HG03575 (cell line): ENCODE measurements around the gene CEP120.
"Not testable (repeated sequence)": the region's sequence is repeated elsewhere in the genome, so short reads cannot be mapped to it uniquely, and the experiment has no call there.

Experiments used
- ATAC-seq: cut with Tn5 transposase; IDR thresholded peaks from one replicate; pipeline ENCODE4 v1.9.1; 2021; ENCODE audit not compliant: unreplicated experiment, insufficient number of reproducible peaks, low FRiP score; ENCODE audit errors: extremely low read depth

Gene CEP120

GRCh38 chr5:123440456-123441181, 17.4 kb upstream of the CEP120 start:
- ATAC-seq: no peak

DNA sequence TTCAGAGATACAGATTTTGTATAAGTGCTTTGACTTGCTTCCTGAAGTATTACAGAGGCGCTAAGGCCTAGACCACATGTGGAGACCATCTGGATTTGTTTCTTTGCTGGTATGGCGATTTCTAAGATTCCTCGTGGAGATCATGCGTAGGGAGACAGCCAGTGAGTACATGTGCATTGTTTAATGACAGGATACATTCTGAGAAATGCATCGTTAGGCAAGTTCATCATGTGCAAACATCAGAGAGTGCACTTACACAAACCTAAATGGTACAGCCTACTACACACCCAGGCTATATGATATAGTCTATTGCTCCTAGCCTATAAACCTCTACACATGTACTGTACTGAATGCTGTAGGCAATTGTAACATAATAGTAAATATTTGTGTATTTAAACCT, 16.5 kb upstream of the CEP120 start:
- ATAC-seq: no peak

DNA sequence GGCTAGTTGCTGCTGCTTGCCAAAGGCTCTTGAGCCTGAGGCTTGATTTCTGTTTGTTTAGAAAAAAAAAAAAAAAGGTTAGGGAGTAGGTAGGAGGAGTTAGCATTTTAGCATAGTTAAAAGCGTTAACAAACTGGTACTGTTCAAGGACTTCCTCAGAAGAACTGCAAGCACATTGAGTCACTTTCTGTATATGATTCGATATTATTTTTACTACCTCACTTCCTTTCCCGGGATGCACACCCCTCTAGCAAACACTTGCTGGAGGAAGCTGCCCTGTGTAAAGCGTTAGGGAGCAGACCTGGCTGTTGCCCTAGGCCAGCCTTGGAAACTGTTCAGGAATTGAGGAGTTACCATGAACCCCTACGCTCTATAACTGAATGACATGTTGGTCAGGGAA, 15.7 kb upstream of the CEP120 start:
- no peak for ATAC-seq

DNA sequence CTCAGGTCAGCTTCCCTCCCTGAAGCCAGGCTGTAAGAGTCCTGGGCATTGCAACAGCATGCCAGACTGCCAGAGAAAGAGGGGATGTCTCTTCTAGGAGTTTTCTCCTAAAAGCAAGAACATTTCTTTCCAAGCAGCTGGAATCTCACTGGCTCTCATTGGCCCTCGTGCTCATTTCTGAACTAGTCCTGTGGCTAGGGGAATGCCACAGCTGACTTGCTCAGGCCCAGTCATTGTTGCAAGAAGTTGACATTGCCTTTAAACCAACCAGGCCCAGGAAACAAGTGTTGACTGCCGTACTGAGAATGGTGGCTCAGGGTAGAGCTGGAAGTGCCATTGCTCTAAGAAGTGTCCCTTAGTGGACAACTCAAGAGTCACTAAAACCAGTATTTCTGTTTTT, 15.0 kb upstream of the CEP120 start:
- ATAC-seq: no peak

GRCh38 chr5:123436201-123436600, 13.0 kb upstream of the CEP120 start:
- no peak for ATAC-seq

DNA sequence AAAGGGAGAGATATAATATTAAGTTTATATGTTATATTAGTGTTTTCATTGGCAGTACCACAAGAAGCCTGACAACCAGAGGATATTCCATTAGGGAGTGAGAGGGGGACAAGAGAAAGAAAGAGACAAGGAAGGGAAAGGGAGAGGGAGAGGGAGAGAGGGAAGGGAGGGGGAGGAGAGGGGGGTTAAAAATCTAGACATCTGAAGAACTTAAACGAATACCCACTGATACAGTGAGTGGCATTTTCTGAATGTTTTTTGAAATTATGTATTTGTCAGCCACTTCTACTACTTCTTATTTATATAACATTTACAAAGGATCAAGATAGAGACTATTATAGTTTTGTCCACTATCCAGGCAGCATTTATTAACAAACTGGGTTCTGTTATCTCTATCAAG, 11.6 kb upstream of the CEP120 start:
- no peak for ATAC-seq

GRCh38 chr5:123433596-123433995, 10.4 kb upstream of the CEP120 start:
- no peak for ATAC-seq

GRCh38 chr5:123430441-123430840, 7.2 kb upstream of the CEP120 start:
- not testable (repeated sequence) for ATAC-seq

- no peak for ATAC-seq
These were observed 6.8 kb upstream of the CEP120 start for GRCh38 chr5:123429993-123430392.

- ATAC-seq: no peak
These were observed 6.2 kb upstream of the CEP120 start for GRCh38 chr5:123429221-123429954.

GRCh38 chr5:123428521-123429220, 5.5 kb upstream of the CEP120 start:
- ATAC-seq: no peak

DNA sequence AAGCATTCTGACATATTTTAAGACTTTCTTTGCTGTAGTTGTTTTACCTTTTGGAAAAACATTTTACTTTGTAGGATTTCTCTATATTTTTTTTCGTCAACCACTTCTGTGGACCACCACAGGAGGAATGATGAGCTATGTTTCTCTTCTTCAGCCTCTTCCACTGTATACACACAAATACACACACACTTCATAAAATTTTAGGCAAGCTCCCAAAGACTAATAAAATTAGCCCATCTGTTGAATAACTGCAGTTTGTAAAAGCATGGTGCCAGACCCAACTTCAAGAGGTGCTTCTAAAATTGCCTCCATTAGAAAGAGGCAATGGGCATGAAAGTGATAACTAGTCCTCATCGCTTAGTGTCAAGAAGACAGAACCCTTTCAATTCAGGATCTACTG, 4.1 kb upstream of the CEP120 start:
- ATAC-seq: no peak

DNA sequence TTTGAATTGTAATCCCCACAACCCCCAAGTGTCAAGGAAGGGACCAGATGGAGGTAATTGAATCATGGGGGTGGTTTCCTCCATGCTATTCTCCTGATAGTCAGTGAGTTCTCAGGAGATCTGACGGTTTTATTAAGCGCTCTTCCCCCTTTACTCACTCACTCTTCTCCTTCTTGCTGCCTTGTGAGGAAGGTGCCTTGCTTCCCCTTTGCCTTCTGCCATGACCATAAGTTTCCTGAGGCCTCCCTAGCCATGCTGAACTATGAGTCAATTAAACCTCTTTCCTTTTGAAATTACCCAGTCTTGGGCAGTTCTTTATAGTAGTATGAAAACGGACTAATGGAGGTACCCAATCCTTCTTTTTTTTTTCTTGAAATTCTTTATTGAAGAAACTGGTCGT, 2.2 kb upstream of the CEP120 start:
- no peak for ATAC-seq

GRCh38 chr5:123422433-123423277, 548 bp downstream of the CEP120 start:
- no peak for ATAC-seq

- no peak for ATAC-seq
These were observed 1.4 kb downstream of the CEP120 start for GRCh38 chr5:123421773-123422172.

GRCh38 chr5:123414974-123415373, 8.2 kb downstream of the CEP120 start:
- ATAC-seq: no peak

GRCh38 chr5:123412206-123412605, 11.0 kb downstream of the CEP120 start:
- ATAC-seq: no peak

DNA sequence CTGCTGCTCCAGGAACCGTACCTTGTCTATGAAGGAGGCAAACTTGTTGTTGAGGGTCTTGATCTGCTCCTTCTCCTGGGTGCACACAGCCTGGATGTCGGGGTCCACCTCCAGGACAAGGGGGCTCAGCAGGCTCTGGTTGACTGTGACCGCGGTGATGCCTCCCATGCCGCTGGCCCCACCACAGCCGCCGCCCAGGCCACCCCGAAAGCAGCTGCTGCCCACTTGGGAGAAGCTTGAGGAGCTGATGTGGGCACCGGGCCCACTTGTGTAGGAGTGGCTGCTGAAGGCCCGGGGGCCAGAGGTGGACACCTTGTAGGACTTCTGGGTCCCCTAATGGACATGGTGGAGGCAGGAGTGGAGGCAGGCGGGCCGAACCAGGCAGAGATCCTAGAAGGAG, 21.2 kb downstream of the CEP120 start:
- not testable (repeated sequence) for ATAC-seq

GRCh38 chr5:123401320-123401719, 21.9 kb downstream of the CEP120 start:
- no peak for ATAC-seq
